NCI-H2196 (cell line): Measurements from ENCODE around the gene NUDT7.

Experiments
- DNase-seq: peaks from one replicate; lab custom pipeline; 2025; ENCODE audit not compliant: unreplicated experiment; lab: John Stamatoyannopoulos, UW

The NUDT7 gene

DNA sequence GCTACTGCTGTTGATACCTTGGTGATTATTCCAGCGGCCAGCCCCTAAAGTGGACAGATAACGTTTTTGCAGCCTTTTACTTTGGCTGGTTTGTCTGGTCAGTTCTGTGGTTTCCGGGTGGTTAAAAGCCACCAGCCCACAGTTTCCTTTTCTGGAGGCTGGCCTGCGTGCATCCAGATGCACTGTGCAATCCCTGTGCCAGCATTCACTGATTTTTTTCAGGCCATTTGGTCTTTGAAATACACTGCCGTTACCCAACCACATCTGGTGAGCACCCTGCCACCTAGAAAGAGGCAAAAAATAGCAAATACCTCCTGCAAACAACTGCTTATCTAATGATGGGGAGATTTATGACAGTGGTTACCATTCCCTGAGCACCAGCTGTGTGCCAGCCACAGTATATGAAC, 797 bp downstream of the NUDT7 start:
- DNase-seq, result no peak

DNA sequence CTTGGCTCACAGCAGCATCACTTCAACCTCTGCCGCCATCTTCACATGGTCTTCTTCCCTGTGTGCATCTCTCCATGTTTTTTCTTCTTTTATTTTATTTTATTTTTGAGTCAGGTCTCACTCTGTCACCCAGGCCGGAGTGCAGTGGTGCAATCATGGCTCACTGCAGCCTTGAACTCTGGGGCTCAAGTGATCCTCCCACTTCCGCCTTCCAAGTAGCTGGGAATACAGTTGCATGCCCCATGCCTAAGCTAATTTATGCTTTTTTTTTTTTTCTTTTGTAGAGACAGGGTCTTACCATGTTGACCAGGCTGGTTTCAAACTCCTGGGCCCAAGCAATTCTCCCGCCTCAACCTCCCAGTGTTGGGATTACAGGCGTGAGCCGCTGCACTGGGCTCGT, 1.9 kb downstream of the NUDT7 start:
- DNase-seq, result no peak

DNA sequence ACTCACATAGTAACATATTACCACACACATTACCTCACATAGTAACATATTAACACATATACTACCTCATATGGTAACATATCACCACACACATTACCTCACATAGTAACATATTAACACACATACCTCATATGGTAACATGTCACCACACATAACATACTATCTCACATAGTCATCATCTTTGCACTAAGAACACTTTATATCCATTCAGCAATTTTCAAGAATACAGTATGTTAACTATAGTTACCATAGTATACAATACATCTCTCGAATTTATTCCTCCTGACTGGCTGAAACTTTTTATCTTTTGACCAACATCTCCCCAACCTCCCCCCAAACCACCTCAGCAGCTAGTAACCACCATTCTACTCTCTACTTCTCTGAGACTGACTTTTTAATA, 7.6 kb downstream of the NUDT7 start:
- no peak for DNase-seq

DNA sequence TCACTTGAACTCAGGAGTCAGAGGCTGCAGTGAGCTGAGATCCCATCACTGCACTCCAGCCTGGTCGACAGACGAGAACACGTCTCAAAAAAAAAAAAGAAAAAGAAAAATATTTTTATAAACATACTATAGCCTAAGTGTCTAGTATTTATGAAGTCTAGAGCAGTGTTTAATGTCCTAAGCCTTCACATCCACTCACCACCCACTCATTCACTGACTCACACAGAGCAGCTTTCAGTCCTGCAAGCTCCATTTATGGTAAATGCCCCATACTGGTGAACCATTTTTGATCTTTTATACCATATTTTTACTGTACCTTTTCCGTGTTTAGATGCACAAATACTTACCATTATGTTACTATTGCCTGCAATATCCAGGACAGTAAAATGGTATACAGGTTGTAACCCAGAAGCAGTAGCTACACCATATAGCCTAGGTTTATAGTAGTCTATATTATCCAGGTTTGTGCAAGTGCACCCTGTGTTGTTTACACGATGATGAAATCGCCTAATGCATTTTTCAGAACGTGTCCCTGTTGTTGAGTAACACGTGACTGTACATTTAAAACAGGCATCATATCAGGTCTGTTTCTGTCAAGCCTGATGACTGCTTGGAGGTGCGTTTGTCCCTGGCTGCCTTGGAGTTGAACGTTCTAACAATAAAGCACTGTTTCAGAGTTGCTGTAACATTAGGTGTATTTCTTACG, 10.1 kb downstream of the NUDT7 start:
- no peak for DNase-seq

DNA sequence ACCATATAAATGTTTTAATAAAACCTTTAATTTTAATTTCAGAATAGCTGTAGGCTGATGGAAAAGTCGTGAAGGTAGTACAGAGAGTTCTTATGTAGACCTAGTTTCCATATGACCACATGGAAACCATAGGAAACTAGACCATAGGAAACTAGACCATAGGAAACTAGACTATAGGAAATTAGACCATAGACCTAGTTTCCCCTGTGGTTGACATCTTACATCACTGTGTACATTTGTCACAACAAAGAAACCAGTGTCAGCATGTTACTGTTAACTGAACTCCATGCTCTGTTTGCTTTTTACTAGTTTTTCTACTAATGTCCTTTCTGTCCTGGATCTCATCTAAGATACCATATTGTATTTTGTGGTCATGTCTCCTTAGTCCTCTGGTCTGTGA, 14.6 kb downstream of the NUDT7 start:
- DNase-seq, result no peak

DNA sequence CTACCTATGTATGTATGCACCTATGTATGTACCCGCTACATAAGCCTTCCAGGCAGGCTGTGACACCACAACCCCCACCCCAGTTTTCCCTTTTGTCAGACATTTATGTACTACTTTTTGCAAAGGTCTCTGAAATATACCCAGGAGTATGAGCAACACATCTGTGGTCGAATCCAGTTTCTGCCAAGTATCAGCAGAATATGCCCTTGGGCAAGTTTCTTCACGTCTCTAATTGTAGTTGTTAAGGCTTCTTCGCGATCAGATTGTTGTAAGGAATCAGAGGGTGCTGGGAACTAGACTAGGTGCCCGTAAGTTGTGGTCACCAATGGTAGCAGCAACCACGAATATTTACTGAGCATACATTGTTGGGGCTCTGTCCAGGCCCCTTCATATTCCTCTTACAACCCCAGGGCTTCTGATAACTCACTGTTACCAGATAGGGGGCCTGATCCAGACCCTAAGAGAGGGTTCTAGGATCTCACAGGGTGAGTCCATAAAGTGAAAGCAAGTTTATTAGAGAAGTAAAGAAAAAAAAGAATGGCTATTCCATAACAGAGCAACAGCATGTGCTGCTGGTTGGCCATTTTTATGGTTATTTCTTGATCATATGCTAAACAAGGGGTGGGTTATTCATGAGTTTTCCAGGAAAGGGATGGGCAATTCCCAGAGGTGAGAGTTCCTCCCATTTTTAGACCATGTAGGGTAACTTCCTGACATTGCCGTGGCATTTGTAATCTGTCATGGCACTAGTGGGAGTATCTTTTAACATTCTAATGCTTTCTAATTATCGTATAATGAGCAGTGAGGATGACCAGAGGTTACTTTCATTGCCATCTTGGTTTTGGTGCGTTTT, 16.6 kb downstream of the NUDT7 start:
- DNase-seq, result no peak

DNA sequence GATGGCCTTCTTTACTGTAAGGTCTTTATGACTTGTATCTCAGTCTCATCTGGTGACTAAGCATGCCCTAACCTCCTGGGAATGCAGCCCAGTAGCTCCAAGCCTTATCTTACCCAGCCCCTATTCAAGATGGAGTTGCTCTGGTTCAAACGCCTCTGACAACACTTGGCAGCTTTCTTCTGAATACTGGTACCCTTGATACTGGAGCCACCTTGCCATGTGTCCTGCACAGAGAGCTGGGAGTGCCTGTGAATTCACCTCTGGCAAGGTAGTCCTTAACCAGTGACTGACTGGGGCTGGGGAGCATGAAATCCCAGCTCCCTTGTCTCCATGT, 17.2 kb downstream of the NUDT7 start:
- no peak for DNase-seq

DNA sequence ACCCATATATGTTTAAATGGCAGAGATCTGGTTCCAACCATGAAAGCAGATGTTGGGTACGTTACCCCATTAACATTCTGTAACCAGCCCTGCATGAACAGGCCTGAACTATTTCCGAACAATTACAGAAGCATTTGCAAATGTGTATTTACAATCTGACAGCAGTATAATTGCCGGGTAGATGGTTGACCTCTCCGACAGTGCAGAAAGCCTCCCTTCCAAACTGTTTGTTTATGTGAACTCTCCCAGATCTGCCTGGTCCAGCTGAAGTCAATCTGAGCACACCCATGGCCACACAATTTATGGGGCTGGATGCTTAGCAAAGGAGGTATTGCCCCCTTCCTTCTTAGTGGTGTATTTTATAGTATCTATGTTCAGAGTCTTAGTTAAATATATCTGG, 21.8 kb downstream of the NUDT7 start:
- DNase-seq, result no peak

DNA sequence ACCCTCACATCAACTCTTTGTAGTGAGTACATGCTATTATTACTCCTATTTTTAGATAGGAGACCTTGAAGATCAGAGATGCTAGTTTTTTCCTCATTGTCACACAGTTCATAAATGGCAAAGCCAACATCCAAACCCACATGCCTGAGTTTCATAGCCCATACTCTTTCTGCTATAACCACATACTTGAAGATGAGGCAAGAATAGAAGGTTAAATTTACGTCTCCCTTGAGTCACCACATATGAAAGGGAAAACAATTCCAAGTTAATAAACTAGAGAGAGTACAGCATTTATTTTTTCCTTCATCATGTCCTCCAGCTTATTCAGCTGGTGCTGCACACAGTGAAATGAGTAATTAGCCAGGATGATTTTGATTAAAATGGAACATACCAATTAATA, 23.7 kb downstream of the NUDT7 start:
- no peak for DNase-seq

DNA sequence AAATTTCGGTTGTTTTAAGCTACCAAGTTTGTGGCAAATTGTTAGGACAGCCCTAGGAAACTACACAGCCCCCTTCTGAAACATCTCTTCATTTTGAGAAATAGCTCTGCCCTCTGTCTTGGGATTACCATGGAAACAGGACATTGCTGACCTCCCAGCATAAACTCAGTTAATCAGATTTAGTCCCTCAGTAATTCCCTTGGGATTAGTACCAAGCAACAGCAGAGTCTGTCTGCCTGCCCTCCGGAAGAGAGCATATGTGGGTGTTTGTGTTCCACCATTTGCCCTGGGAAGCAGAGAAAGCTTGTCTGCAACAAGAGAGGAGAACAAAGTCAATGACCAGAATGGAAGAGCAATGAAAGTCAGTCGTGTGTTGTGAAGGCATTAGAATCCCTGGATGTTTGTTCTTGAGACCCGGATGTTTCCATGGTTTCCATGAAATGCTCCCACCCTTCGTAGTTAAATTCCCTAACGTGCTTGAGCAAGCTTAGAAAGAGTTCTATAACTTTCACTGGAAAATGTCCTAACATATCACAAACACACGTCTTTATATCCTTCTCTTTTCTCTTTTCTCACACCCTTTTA, 26.2 kb downstream of the NUDT7 start:
- DNase-seq, result no peak

DNA sequence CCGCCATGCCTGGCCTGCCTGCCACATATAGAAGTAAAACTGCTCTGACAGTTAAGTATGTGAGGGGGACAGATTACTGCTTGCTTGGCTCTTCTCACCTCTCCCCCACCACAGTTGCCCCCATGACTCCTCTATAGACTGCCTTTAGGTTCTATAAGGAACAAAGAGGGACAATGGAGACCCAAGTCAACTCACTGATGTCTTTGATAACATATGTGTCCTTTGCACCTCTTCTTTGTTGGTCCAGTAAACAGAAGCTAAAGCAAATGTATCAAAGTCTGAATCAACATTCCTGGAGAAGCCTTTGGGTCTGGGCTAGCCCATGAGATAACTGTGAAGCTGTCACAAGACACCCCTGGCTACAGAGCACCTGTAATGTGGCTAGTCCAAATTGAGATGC, 27.1 kb downstream of the NUDT7 start:
- DNase-seq, result no peak

DNA sequence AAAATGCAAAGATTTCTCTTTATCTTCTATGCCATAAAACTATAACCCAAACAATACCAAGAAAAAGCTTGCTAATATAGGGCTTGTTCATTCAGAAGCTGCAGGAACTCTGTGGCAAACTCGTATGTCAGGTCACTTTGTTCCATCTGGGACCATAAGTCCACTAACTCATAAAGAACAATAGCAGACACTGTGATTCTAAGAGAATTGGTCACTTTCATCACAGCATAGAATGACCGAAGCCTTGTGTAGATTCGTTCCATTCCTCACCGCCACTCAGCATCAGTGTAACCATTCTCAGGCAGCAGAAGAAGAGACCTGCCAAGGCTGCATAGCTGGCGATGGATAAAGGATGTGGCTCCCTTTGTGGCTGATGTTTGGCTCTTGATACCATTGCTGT, 35.7 kb downstream of the NUDT7 start:
- DNase-seq, result no peak

DNA sequence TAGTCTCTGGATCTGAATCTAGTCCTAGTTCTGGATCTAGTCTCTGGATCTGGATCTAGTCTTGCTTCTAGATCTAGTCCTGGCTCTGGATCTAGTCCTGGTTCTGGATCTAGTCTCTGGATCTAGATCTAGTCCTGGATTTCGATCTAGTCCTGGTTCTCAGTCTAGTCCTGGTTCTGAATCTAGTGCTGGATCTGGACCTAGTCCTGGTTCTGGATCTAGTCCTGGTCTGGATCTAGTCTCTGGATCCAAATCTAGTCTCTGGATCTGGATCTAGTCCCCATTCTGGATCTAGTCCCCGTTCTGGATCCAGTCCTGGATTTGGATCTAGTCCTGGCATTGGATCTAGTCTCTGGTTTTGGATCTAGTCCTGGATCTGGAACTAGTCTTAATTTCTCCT, 36.2 kb downstream of the NUDT7 start:
- DNase-seq, result no peak

DNA sequence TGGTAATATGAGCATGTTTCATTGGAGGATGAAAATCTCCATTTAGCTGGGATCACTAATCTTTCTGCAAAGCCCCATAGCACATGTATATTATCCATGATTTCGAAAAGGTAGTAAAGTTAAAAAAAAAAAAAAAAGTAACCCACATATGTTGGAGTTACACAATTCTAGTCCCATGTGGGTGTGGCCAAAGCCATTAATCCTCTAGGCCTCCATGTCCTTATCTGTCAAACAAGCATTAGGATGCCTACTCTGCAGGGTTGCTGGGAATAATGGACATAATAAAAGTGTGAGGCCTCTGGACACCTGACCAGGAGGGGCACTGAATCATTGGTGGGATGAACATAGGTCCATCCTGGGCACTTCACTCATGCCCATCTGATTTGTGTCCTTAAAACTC, 36.9 kb downstream of the NUDT7 start:
- DNase-seq, result no peak

DNA sequence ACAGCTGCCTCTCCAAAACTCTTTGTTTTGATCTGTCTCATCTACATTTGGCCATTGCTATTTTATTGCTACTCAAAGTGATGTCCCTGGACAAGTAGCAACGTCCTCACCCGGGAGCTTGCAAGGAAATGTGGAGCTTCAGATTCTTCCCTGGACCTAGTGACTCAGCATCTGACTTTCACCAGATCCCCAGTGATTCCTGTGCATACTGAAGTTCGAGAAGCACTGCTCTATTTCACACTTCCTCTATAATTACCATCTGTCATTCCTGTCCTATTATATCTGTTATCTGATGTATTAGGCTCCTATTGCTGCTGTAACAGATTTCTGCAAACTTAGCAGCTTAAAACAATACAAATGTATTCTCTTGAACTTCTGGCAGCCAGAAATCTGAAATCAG, 37.5 kb downstream of the NUDT7 start:
- DNase-seq, result no peak

DNA sequence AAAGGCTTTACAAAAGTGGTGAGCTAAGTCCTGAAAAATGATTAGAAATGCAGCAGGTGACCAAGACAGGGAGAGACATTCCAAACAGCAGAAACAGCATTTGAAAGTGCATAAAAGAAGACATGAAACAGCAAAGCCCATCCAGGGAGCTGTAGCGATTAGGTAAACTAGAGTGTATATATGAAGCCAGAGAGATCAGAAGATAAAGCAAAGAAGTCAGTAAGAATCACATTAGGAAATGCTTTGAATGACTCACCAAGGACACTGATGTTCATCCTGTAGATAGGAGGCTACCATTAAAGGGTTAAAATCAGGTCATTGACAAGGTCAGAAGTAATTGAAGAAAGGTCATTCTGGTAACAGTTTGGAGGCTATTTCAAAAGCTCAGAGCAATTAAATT, 38.5 kb downstream of the NUDT7 start:
- DNase-seq, result no peak

DNA sequence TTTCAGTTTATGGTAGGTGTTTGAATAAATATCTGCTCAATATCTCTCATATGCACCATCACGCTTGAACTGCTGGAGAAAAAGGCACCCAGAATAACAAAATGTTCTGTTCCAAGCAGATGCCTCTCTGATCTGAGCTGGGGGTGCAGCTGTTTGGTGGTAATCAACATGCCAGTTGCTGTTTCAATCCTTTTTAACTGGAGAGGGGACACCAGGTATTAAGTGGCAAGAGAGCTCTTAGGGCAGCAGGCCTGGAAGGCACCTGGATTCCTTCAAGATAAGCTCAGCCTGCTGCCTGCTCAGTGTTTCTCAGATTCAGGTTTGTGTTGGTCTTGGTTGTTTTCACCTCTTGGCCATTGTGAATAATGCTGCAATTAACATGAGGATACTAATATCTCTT, 38.9 kb downstream of the NUDT7 start:
- no peak for DNase-seq

DNA sequence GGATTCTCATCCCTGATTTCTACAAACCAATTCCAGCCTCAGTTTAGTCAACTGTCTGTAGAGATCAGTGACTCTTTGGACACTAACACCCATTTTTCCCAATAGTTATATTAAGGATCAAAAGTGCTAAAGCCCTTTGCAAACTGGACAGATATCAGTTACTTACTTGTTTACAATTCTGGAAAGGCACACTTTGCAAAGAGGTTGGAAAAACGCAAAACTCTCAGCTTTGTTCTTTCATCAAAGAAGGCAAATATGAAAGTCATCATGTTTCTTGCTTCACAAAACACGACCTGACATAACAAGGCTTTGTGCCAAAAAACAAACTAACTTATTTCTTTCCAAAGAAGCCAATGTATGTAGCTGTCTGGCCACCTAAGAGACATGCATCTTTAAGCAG, 39.9 kb downstream of the NUDT7 start:
- DNase-seq, result no peak

DNA sequence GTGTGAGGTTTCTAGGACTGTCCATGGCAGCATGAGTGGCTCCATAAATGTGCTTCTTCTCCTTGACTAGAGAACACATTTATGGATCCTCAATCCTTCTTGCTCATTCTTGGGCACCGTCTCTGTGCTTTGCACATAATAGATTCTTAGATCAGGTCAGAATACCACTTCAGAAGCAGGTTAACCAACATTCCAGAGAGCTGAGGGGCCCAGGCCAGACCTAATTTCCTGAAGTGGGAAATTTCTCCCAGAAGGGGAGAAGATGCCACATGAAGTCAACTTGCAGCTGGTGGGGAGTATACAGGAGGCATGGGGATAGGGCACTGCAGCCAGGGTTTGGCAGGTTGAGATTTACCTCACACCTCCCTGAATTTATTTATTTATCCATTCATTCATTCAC, 41.7 kb downstream of the NUDT7 start:
- DNase-seq, result no peak

DNA sequence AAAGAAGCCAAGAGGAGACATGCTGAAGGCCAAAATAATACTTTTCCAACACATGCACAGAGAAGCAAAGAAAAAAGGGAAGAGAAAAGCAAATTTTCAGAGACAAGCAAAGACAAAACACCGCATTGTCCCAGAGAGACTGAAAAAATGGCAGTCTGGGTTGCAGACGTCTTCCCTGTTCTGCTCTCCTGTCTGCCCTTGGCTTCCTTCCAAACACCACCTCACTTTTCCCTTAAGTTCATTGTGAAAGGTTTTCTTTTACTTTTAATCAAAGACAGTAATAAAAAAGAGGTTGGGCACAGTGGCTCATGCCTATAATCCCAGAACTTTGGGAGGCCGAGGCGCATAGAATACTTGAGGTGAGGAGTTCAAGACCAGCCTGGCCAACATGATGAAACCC, 44.9 kb downstream of the NUDT7 start:
- no peak for DNase-seq

DNA sequence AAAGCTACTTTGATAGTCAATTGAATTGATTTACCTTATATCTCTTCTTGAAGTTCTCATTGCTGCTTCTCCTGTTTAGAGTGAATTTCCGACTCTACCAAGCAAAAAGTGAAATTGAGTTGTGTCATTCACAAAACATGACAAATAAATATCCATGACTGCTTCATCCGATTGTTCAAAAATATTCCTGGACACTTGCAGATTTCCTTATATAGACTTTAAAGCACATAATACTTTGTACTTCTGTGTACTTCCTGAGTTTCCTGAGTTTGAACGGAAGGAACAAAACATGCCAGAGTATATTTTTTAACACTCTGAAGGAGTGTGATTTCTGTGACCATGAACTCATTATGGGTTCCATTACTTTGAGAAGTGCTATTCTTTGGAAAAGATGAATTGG, 45.5 kb downstream of the NUDT7 start:
- DNase-seq, result no peak
